ENCODE measurements around the gene LIFR.
"Not testable (repeated sequence)": the region's sequence is repeated elsewhere in the genome, so short reads cannot be mapped to it uniquely, and the experiment has no call there.

The LIFR gene

GRCh38 chr5:38556599-38557307, at the start of gene LIFR:
TSS of gene LIFR (minus strand) at chr5:38556646. CDS start at chr5:38530647, 25,999 bp downstream.
- peak; percentile 72 to 97 (median 82) for DNase-seq
- intact Hi-C loops (cut with DNase I), result loop anchor here (5.0 to 10.0 kb wide), 3 partner anchors 128 to 518 kb away; partner anchors contain the start of gene RICTOR

- intact Hi-C loops (cut with DNase I), result no loop called here
- no peak for DNase-seq
These were observed 49.2 kb upstream of the LIFR start for GRCh38 chr5:38605610-38606009.

GRCh38 chr5:38603691-38604090, 47.2 kb upstream of the LIFR start:
- intact Hi-C loops (cut with DNase I), result no loop called here
- DNase-seq, result no peak

- intact Hi-C loops (cut with DNase I), result no loop called here
- DNase-seq, result no peak
These were observed 46.2 kb upstream of the LIFR start for GRCh38 chr5:38602641-38603040.

- intact Hi-C loops (cut with DNase I), result no loop called here
- no peak for DNase-seq
These were observed 45.4 kb upstream of the LIFR start for GRCh38 chr5:38601863-38602298.

GRCh38 chr5:38601133-38601862, 44.9 kb upstream of the LIFR start:
- DNase-seq, result no peak
- intact Hi-C loops (cut with DNase I), result no loop called here

- no peak for DNase-seq
- intact Hi-C loops (cut with DNase I), result no loop called here
These were observed 44.0 kb upstream of the LIFR start for GRCh38 chr5:38600329-38601045.

GRCh38 chr5:38599751-38600150, 43.3 kb upstream of the LIFR start:
- DNase-seq, result not testable (repeated sequence)

GRCh38 chr5:38598994-38599617, 42.7 kb upstream of the LIFR start:
- no peak for DNase-seq

More at GRCh38 chr5:38599751-38600150, 43.3 kb upstream of the LIFR start:
- intact Hi-C loops (cut with DNase I), result not testable (repeated sequence)

GRCh38 chr5:38598296-38598993, 42.0 kb upstream of the LIFR start:
- DNase-seq, result no peak
- intact Hi-C loops (cut with DNase I), result no loop called here

More at GRCh38 chr5:38598994-38599617, 42.7 kb upstream of the LIFR start:
- intact Hi-C loops (cut with DNase I), result no loop called here

- intact Hi-C loops (cut with DNase I), result no loop called here
- no peak for DNase-seq
These were observed 40.5 kb upstream of the LIFR start for GRCh38 chr5:38596981-38597380.

GRCh38 chr5:38595132-38595745, 38.8 kb upstream of the LIFR start:
- intact Hi-C loops (cut with DNase I), result no loop called here
- DNase-seq, result no peak

- no peak for DNase-seq
- intact Hi-C loops (cut with DNase I), result no loop called here
These were observed 37.5 kb upstream of the LIFR start for GRCh38 chr5:38593959-38594358.

GRCh38 chr5:38591523-38591849, 35.0 kb upstream of the LIFR start:
- no peak for DNase-seq
- intact Hi-C loops (cut with DNase I), result no loop called here

GRCh38 chr5:38590838-38591522, 34.5 kb upstream of the LIFR start:
- no peak for DNase-seq
- intact Hi-C loops (cut with DNase I), result no loop called here

- DNase-seq, result no peak
- intact Hi-C loops (cut with DNase I), result no loop called here
These were observed 33.2 kb upstream of the LIFR start for GRCh38 chr5:38589629-38590028.

GRCh38 chr5:38585816-38586215, 29.4 kb upstream of the LIFR start:
- intact Hi-C loops (cut with DNase I), result no loop called here
- DNase-seq, result no peak

- no peak for DNase-seq
- intact Hi-C loops (cut with DNase I), result no loop called here
These were observed 27.1 kb upstream of the LIFR start for GRCh38 chr5:38583500-38583899.

- intact Hi-C loops (cut with DNase I), result no loop called here
- no peak for DNase-seq
These were observed 26.5 kb upstream of the LIFR start for GRCh38 chr5:38582975-38583319.
